Neural cell (in vitro differentiated cells): ENCODE data around the gene TMEM125. TPM values are rescaled to one million over a fixed set of nuclear protein-coding genes. Genes with fewer than 3 reads are reported as not detected.

Experiments used
- H2AFZ ChIP-seq: fragments of 200-600, 300-800 bp; sonication (generic), shearing (Covaris generic); 2 replicates; pipeline ENCODE4 v1.6.0; 2014; ENCODE audit warnings: low read depth, mild to moderate bottlenecking, antibody characterized with exemption, low read length, moderate library complexity
- H3F3A ChIP-seq: fragments of 200-600 bp; shearing (Covaris generic); 2 replicates; pipeline ENCODE4 v1.6.1; 2016; ENCODE audit warnings: mild to moderate bottlenecking, moderate library complexity, mixed read lengths, antibody characterized with exemption, low read length; ENCODE audit not compliant: insufficient read depth, poor library complexity, severe bottlenecking
- H3K27ac ChIP-seq: fragments of 200-600, 300-800 bp; sonication (generic), shearing (Covaris generic); 2 replicates; pipeline ENCODE4 v1.5.1; 2014; ENCODE audit warnings: mild to moderate bottlenecking, low read length, moderate library complexity
- H3K27me3 ChIP-seq: fragments of 300-800, 200-600 bp; sonication (generic), shearing (Covaris generic); 2 replicates; pipeline ENCODE4 v1.6.0; 2014; ENCODE audit warnings: mild to moderate bottlenecking, low read depth, low read length, moderate library complexity; ENCODE audit not compliant: insufficient read depth
- H3K36me3 ChIP-seq: fragments of 300-800, 200-600 bp; sonication (generic), shearing (Covaris generic); 2 replicates; pipeline ENCODE4 v1.5.1; 2014; ENCODE audit warnings: mild to moderate bottlenecking, antibody characterized with exemption, low read length, moderate library complexity; ENCODE audit not compliant: insufficient read depth
- H3K4me2 ChIP-seq: fragments of 300-800, 200-600 bp; sonication (generic), shearing (Covaris generic); 2 replicates; pipeline ENCODE4 v1.6.0; 2014; ENCODE audit warnings: mild to moderate bottlenecking, low read length
- H3K4me3 ChIP-seq: fragments of 300-800, 200-600 bp; sonication (generic), shearing (Covaris generic); 2 replicates; pipeline ENCODE4 v1.5.1; 2014; ENCODE audit warnings: mild to moderate bottlenecking, low read length, moderate library complexity
- H3K79me2 ChIP-seq: fragments of 200-600 bp; shearing (Covaris generic); replicated peaks from 2 replicates; pipeline ENCODE4 v1.6.0; 2014; ENCODE audit warnings: mild to moderate bottlenecking, low read length, moderate library complexity; ENCODE audit not compliant: insufficient read depth
- H3K9ac ChIP-seq: fragments of 300-800, 200-600 bp; sonication (generic), shearing (Covaris generic); 2 replicates; pipeline ENCODE4 v1.6.1; 2016; ENCODE audit warnings: mild to moderate bottlenecking, low read length, mixed read lengths
- H3K9me2 ChIP-seq: fragments of 200-600 bp; shearing (Covaris generic); 2 replicates; pipeline ENCODE4 v1.6.1; 2016; ENCODE audit warnings: mild to moderate bottlenecking, low read length, mixed read lengths; ENCODE audit not compliant: insufficient read depth
- H3K9me3 ChIP-seq: fragments of 200-600, 300-800 bp; sonication (generic), shearing (Covaris generic); 2 replicates; pipeline ENCODE4 v1.6.1; 2016; ENCODE audit warnings: mild to moderate bottlenecking, mixed run types, low read length, moderate library complexity, mixed read lengths
- H4K20me1 ChIP-seq: fragments of 200-600 bp; shearing (Covaris generic); 2 replicates; pipeline ENCODE4 v1.6.1; 2016; ENCODE audit warnings: mild to moderate bottlenecking, mixed run types; ENCODE audit not compliant: insufficient read depth
- EP300 ChIP-seq: fragments of 450-650 bp; conservative IDR thresholded peaks from 2 replicates; pipeline ENCODE4 v1.6.1; 2014; ENCODE audit warnings: antibody characterized with exemption, mild to moderate bottlenecking, moderate library complexity; ENCODE audit not compliant: poor library complexity, severe bottlenecking
- EZH2 ChIP-seq: fragments of 200-600, 300-800 bp; shearing (Covaris generic), sonication (generic); IDR thresholded peaks from 2 replicates; pipeline ENCODE4 v1.6.1; 2014; ENCODE audit warnings: antibody characterized with exemption, low read length, borderline replicate concordance, mild to moderate bottlenecking; ENCODE audit not compliant: insufficient read depth, poor library complexity, severe bottlenecking
- MXI1 ChIP-seq: fragments of 450-650 bp; conservative IDR thresholded peaks from 2 replicates; pipeline ENCODE4 v1.6.1; 2014; ENCODE audit warnings: antibody characterized with exemption, mild to moderate bottlenecking; ENCODE audit not compliant: poor library complexity, severe bottlenecking
- POLR2AphosphoS5 ChIP-seq: IDR thresholded peaks from 2 replicates; pipeline ENCODE4 v1.6.1; 2012
- RAD21 ChIP-seq: fragments of 450-650 bp; conservative IDR thresholded peaks from 2 replicates; pipeline ENCODE4 v1.6.1; 2014; ENCODE audit warnings: antibody characterized with exemption, mild to moderate bottlenecking, moderate library complexity
- REST ChIP-seq: IDR thresholded peaks from 2 replicates; pipeline ENCODE4 v1.6.1; 2012; ENCODE audit warnings: borderline replicate concordance
- SMC3 ChIP-seq: fragments of 450-650 bp; conservative IDR thresholded peaks from 2 replicates; pipeline ENCODE4 v1.6.1; 2014; ENCODE audit warnings: antibody characterized with exemption, mild to moderate bottlenecking, moderate library complexity; ENCODE audit not compliant: poor library complexity
- TAF1 ChIP-seq: IDR thresholded peaks from 2 replicates; pipeline ENCODE4 v1.6.1; 2012; ENCODE audit warnings: low read depth
- polyA plus RNA-seq: library from polyadenylated mRNA; depleted of rRNA; stranded (reverse); fragments of >200 nt; gene quantifications from 2 replicates; pipeline ENCODE4 v1.2.3, GENCODE V29; 2014
- TF ChIP-seq, protein P1 (sequence below): fragments of 450-650 bp; IDR thresholded peaks from 2 replicates; pipeline ENCODE4 v1.5.1; 2014; ENCODE audit warnings: antibody characterized with exemption, mild to moderate bottlenecking, moderate library complexity; ENCODE audit not compliant: poor library complexity, severe bottlenecking

TMEM125 gene
- polyA plus RNA-seq, 1 donor from 2014 or later = not detected

- Histone ChIP-seq H4K20me1 (no peaks in the 10 kb centered on the region), H3K27ac (no peak overlapping the region), H2AFZ (no peak overlapping the region), H3K4me2 (no peak overlapping the region), H3K9ac (no peak overlapping the region), H3K27me3 (no peaks in the 10 kb centered on the region), H3K9me2 (no peaks in the 10 kb centered on the region), H3F3A (no peaks in the 10 kb centered on the region), H3K79me2 (no peaks in the 10 kb centered on the region), H3K36me3 (no peaks in the 10 kb centered on the region), H3K4me3 (no peak overlapping the region), H3K9me3 (no peaks in the 10 kb centered on the region)
- TF ChIP-seq REST (no peak), EZH2 (no peak), MXI1 (no peak), SMC3 (no peak), TAF1 (no peak), RAD21 (no peak), EP300 (no peak), POLR2AphosphoS5 (no peak)
- TF ChIP-seq, protein P1, sequence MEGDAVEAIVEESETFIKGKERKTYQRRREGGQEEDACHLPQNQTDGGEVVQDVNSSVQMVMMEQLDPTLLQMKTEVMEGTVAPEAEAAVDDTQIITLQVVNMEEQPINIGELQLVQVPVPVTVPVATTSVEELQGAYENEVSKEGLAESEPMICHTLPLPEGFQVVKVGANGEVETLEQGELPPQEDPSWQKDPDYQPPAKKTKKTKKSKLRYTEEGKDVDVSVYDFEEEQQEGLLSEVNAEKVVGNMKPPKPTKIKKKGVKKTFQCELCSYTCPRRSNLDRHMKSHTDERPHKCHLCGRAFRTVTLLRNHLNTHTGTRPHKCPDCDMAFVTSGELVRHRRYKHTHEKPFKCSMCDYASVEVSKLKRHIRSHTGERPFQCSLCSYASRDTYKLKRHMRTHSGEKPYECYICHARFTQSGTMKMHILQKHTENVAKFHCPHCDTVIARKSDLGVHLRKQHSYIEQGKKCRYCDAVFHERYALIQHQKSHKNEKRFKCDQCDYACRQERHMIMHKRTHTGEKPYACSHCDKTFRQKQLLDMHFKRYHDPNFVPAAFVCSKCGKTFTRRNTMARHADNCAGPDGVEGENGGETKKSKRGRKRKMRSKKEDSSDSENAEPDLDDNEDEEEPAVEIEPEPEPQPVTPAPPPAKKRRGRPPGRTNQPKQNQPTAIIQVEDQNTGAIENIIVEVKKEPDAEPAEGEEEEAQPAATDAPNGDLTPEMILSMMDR = no peak
Measured at GRCh38 chr1:43288785-43289706, 19.3 kb downstream of the TMEM125 start.

DNA sequence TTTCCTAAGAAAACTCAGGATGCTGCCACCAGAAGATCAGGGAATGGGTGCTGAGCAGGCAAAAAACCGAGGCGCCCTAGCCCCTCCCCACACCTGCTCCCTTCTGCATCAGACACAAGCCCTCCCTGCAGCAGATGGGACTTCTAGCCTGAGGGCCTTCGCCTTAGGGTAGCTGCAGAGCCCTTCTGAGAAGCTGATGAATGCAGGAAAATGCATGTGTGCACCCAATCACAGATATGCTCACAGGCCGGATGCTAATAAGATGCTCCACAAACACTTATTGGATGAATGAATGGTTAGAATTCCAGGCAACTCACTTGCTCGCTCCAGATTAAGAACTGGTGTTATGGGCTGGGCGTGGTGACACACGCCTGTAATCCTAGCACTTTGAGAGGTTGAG, 22.4 kb downstream of the TMEM125 start:
- Histone ChIP-seq H4K20me1 (no peaks in the 10 kb centered on the region), H3K9me3 (no peaks in the 10 kb centered on the region), H3K4me2 (no peak overlapping the region), H3K9ac (no peak overlapping the region), H3K36me3 (no peaks in the 10 kb centered on the region), H3K27ac (no peak overlapping the region), H2AFZ (no peak overlapping the region), H3K9me2 (no peaks in the 10 kb centered on the region), H3K27me3 (no peaks in the 10 kb centered on the region), H3F3A (no peaks in the 10 kb centered on the region), H3K79me2 (no peaks in the 10 kb centered on the region), H3K4me3 (no peak overlapping the region)
- TF ChIP-seq EP300 = no peak
